Stimulated activated CD4-positive, alpha-beta T cell treated with anti-CD3 and anti-CD28 coated beads, Interleukin-1b, Interleukin-23, amount 100 ng/mL, for 4 hours (primary cell): ENCODE measurements around the gene LHFPL6.

Source experiments
- DNase-seq, 2 donors: peaks; one replicate each; pipeline ENCODE4 v3.0.0-alpha.2; 2020; ENCODE audit warnings: low read depth in 2 of 2

LHFPL6 gene

DNA sequence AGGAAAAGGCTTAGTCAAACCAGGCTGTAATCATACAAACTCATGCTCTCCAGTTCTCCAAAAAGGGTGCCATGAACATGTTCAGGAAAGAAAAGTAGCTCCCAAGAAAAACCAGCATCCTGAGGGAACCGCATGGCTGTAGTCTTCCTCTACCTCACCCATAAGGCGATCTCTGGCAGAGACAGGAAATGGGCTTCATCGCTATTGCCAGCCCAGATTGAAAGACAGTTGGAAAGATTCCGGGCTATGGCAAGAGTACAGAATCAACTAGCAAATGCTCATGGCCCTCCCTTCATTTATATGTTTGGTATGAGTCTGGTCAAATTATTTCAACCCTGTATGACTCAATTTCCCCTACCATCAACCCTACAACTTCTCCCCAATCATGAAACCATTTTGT is 140.1 kb downstream of the LHFPL6 start:
- DNase-seq: no peak

DNA sequence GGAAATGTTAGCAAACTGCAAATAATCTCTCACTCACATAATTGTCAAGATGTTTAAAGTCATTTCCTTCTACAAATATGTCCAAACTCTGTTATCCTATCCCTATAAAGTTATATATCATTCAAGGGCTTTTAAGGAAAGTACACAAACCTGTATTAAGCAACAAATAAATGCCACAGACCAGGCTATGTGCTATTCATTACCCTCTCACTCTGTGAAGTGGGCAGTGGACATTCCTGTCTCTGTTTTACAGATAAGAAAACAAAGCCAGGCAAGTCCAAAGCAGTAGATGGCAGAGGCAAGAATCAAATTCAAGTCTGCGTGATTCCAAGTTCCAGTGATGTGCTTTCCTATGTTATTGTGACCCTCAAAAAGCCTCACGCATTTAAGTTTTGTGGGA is 140.6 kb downstream of the LHFPL6 start:
- no peak for DNase-seq

DNA sequence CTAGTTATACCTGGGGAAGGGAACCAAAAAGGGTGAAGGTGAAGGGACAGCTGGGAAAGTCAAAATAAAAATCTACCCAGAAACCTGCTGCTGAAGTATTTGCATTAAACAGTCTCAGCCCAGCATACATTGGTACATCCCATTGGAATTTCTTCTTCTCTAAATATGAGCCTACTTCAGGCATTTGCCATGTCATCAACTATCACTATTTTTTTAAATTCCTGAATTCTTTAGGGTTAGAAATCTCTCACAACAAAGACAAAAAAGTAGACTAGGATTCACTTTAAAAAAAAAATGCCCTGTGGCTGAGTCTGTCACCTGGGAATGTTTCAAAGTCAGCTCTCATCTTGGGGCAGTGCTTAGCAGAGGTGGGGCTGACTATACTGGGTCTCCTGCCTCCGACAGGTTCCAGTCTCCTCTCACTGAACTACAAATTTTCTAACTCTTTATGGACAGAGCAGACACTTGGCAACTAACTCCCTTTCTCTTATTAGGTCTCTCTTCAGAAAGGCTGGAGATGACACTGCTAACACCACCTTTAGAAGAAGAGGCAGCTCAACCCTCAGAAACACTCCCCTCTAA is 141.2 kb downstream of the LHFPL6 start:
- no peak for DNase-seq

DNA sequence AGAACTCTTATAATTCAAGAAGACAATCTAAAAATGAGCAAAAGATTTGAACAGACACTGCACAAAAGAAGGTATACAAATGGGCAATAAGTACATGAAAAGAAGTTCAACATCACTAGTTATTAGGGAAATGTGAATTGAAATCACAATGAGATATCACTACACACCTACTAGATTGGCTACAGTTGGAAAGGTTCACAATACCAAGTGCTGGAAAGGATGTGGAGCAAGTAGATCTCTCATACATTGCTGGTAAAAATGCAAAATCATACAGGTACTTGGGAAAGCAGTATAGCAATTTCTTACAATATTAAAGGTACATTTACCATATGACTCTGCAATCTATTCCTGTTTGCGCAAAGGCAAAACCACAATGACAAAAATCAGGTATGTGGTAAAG is 145.7 kb downstream of the LHFPL6 start:
- DNase-seq: no peak

DNA sequence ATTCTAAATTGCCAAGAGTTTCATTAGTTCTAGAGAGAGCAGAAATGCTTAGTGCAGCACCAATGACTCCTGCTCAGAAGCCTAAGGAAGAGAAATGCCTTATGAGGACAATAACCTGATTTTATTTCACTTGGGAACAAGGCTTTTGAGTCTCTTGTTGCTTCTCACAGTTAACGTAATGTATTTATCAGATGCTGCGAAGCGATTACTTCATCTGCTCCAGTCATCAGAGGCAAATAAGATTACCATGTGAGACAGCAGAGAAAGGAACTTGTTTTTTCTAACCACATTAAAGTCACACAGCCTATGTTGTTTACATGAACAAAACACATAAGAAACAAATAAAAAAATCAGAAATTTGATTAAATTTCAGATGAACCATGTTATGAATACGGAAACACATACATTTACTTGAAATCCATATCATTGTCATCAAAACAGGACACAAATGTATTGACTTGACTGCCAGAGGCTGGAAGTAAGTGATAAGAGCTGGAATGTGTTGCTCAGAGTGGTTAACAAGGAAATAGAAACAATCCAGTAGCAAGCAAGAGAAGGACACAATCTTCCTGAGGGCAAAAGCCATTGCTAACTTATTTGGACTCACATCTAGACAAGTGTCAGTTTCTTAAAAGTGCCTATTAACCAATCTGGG is 147.3 kb downstream of the LHFPL6 start:
- no peak for DNase-seq

DNA sequence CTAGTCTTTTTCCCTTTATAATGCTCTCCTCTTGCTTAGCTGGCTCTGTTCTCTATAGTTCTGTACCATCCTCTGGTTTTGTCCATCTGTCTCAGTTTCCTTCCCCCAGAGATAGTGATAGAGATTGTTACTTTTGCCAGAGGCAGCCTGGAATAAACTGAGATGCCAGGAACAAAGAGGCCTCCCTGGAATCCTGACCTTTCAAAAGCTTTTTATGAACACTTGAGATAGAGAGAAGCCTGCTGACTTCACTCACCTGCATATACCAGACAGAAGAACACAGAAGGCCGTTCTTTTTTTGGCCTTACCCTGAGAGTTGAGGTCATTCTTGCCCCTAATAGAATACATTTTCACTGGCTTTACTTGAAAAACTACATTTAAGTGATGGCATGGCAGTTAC is 150.2 kb downstream of the LHFPL6 start:
- DNase-seq: no peak

DNA sequence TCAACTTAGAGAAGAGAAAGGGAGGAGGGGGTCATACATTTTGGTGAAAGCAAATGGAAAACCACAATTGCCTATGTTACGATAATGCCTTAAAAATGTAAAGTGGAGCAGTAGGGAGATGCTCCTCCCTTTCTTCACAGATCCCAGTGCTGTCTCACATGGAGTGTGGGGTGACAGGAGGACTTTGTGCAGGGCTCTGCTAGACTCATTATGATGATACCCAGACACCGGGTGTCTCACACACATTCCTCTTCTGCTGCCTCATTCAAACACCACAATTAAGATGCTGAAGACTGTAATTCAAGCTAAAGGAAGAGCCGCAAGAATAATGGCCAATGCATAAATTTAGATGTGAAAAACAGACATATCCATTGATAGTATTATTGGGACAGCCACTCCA is 150.6 kb downstream of the LHFPL6 start:
- DNase-seq: no peak

DNA sequence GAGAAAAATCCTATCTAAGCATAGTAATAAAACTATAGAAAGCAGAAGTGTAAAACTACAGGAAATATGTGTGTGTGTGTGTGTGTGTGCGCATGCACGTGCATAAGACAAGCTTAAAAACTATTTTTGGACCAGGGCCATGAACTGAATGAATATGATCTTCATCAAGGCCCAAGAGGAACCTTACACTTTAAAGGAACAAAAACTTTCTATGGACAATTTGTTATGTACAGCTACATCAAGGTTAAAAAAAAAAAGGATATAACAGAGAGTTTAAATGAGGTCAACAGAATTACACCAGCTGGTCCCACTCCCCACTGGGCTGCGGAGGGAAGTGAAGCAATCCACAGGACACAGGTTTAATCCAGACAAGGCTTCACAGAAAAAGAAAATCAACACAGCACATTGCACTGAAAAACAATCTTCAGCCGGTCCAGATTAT is 151.1 kb downstream of the LHFPL6 start:
- no peak for DNase-seq

DNA sequence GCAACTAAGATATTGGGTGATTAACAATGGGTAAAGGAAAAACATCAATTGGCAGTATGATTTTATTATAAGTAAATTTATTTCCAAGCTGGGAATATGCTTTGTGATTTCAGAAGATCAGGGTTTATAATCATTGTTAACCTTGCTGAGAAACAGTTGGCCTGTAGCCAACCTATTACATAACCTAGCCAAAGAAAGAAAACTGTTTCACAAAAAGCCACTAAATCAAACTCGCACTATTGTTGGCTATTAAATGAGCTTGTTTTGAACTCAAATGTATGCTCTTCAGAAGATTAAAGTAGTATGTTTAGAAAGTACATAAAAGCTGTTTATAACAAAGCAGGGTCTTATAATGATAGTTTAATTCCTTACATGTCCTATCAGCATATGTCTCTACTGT is 151.7 kb downstream of the LHFPL6 start:
- DNase-seq: no peak

DNA sequence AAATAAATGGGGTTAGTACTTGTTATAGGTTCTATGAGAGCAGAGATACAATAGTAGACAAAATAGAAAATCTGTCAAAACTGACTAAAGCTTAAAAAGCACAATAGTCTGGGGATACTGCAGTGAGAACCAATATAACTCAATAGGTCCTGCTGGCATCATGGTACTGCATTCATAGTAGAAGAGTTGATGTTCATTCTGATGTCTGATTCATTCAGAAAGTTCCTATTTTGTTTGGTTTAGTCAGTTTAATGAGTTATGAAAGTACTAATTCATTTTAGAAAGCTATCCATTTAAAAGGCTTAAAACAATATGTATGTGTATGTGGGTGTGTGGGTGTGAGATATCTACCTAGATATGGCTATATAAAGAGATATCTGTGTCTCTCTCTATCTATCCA is 152.8 kb downstream of the LHFPL6 start:
- no peak for DNase-seq

DNA sequence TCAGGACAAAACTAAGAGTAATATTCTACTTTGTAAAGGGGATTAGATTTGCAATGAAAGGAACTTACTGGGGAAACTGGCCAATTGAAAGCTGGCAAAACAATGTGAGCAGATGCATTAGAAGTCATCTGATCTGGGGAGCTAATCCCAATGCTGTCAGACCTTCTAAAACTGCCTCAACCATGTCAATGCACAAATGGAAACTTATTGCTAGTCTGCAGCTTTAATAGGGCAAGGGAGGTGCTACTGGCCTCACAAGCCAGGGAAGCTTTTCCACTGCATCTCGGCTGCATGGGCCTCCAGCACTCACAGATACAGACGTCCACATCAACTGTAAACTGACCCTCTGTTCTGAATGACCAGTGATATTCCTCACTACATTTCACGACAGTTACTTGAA is 154.2 kb downstream of the LHFPL6 start:
- no peak for DNase-seq

DNA sequence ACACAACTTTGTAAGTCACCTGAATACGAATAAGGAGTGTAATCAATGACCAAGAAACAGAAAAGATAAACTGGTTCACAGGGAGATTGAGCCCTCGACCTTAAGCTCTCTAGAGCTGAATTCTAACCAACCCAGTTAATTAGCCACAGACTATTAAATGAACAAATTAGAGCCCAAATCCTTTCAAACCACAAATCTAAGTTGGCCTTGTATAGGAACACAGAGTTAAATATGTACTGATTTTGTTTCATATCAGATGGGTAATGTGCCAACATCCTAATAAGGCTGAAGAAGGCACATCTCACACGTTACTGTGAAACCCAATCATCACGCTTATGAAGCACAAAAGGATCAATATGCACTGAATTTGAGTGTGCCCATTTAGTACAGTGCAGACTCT is 156.1 kb downstream of the LHFPL6 start:
- no peak for DNase-seq

DNA sequence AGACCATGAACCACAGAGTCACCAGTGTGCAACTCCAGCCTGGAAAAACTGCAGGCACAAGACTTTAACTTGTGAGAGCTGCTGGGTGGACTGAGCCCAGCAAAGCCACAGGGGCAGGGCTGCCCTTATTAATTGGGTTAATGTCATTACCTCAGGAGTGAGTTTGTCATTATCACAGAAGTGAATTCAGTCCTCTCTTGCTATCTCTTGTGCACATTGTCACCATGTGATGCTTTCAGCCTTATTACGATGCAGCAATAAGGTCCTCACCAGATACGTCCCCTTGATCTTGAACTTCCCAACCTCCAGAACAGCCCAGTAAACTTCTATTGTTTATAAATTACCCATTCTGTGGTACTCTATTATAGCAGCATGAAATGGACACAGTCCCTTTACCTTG is 158.1 kb downstream of the LHFPL6 start:
- DNase-seq: no peak

DNA sequence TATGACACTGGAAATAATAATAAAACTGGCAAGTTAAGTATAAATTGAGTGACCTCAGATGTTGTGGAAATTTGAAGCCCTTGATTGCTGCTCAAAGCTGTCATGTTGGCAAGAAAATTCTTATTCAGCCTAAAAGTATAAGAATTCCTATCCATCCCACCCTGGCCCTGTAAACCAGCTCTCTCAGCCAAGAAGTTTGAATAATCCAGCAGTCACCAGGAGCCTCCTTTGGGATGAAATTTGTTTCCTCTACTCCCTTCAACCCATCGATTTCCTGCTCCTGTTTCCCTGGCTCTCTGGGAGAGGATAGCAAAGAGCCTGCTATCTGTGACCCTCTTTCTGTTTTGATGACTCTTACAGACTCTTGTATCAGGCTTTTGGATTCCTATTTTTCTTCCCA is 169.3 kb downstream of the LHFPL6 start:
- DNase-seq: no peak

DNA sequence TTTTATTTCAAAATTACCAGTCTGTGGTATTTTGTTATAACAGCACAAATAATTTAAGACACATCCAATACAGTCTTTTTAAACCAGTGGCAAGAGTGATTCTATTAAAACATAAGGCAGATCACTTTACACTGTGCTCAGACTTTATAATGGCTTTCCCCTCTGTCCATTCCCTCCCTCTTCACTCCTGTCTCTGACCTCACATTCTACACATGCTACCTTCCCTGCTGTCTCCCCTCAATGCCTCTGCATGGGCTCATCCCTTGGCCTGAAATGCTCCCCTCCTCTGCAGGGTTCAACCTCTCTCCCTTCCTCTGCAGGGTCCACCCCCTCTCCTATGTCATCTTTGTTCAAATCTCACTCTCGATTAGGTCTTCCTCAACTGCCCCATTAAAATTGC is 170.8 kb downstream of the LHFPL6 start:
- DNase-seq: no peak

DNA sequence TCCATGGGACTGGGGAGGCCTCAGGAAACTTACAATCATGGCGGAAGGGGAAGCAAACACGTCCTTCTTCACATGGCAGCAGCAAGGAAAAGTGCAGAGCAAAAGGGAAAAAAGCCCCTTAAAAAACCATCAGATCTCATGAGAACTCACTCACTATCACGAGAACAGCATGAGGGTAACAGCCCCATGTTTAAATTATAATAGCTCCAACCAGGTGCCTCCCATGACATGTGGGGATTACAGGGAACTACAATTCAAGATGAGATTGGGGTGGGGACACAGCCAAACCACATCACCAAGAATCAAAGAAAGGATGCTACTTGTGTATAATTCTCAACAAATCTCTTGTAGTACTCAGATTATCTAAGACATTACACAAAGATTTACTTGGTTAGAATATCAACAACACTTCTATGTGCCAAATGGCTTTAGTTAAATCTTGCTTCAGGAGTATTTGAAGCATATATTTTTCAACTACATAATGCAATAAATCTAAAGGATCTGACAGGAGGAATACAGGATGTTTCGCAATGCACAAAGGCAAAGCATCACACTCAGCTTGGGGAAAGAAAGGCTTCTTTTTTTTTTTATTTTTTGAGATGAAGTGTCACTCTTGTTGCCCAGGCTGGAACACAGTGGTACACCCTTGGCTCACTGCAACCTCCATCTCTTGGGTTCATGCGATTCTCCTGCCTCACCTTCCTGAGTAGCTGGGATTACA is 180.0 kb downstream of the LHFPL6 start:
- DNase-seq: no peak

DNA sequence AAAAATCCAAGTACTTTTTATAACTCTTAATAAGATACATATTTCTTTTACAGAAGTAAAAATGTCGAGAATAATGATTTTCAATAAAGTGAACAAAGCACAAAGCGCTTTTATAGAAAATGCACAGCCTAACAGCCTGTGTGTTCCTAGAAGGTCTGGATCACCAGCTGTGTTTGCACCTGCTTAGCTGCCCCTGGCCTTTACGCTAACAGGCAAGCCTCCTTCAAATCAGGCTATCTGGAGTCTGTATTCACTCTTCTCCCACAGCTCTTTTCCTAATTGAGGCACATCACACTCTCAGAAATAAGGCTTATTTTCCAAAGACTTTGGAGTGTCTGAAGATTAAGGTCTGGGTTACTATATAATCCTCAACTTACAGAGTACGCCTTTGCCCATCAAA is 183.1 kb downstream of the LHFPL6 start:
- DNase-seq: no peak

DNA sequence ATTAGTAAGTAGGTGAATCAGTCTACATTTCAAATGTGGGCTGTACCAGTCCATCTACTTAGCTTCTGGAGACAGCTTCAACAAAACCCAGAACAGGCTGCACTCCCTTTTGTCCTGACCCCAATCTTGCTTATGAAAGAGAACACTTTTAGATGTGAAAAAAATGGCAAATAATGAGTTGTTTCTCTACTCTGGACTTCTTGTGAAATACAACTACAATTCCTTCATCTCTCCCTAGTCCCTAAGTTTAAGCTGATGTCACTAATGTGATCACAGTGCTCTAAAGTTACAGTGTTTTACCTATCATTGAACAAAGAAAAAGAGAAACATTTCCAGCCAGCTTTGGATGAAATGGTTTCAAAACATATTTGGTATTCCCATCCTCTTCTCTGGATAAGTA is 183.9 kb downstream of the LHFPL6 start:
- DNase-seq: no peak

DNA sequence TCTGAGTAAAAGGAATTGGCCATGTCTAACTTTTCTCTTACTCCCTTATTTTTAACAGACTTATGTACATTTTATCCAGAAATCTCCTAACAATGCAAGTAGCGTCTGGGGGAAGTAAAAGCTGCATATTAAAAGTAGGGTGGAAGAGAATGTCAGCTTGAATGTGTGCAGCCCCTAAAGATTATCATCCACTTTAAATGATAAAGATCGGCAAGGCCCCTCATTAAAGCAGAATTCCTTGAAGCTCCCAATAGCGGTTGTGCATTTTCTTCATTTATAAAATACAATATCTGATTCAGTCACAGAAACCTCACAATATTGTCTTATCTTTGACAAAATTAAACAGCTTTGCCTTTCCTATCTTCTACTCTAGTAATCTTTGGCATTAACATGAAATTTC is 184.6 kb downstream of the LHFPL6 start:
- DNase-seq: no peak

DNA sequence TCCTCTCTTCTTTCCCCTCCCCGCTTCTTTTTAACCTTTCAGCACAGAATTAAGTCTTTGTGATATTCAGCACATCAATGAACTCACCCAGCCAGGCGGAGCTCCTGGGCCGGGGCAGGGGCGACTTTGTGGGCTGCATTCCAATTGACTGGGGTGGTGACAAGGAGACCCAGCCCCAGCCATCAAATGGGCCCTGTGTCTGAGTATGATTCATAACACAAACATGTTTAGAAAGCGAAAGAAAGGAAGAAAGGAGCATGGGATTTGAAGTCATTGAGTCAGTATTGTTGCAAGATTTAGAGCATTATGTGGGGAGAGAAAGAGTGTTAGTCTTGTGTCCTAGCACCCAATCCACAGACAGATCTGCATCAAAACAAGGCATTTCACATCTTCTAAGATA is 185.3 kb downstream of the LHFPL6 start:
- no peak for DNase-seq

DNA sequence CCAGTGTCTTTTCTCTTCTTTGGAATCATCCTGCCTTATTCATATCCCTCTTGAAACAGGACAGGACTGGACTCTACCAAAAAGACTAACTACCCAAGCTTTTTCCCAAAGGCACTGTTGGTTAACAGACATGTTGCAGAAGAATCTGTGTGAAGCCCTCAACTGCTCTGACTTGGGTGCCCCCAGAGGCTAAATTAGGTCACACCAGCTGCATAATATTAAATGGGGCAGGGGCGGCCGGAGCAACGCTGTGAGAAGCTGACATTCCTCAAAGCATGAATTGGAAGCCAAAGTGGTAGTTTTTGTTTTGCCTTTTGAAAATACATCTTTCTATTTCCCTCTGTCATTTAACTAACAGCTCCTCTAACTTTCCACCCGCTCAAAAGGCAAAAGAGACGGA is 185.9 kb downstream of the LHFPL6 start:
- DNase-seq: no peak

DNA sequence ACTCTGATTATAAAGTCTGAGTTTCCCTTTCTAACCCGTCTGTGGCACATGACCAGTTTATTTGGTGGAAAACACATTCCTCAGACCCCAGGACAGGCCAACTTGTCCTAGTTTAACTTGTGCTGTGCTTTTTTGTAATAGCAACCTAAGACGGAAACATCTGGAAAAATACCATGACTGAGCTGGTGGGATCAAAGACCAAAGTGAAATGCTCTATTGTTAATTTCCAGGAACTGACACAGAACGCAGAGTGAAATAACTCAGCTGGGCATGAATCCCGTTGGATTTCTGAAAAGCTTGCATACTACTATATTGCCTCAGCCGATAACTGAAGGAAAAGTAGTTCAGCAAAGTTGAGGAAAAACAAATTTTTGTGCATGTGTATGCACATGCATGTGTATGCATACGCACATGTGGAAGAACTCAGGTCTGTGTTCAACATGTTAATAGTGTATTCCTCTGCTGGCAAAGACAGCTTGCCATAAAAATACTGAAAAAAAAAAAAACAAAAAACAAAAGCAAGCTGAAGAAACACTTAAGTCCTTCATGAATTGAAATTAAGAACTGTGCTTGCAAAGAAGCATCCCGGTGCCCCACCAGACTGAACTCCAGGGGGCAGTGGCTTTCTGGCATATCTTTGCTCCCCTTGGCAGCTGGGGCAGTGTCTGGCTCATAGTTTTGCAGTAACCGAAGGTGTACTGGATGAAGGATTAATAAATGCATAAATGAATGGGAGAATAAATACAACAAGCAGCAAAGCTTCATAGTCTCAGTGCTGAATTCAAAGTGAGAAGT is 187.8 kb downstream of the LHFPL6 start:
- no peak for DNase-seq

DNA sequence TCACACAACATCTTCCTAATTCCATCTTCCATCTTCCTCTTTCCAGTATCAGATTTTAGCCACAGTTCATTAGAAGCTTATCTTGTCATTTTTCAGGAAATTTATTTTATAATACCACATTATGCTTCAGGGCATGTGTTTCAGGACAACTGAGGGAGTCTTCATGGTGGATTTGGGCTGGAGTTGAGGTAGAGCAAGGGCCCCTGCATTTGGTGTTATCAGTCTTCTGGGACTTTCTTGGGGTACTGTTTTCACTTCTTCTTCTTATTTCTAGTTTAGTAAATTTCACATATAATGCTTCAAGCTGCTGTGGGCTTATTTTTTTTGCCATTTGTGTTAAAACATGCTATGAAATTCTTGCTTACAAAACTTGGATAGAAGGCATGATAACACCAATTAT is 188.7 kb downstream of the LHFPL6 start:
- no peak for DNase-seq
